HL-60 (cell line): ENCODE results near the gene CCDC179.

Source experiments
- DNase-seq, 2 experiments: peaks; one replicate each; pipeline ENCODE4 v3.0.0-alpha.2; 2010 to 2020; ENCODE audit warnings: low read depth in 1 of 2, low spot score in 1 of 2
- H3K27ac ChIP-seq: fragments of 250-450 bp; sonication (Bioruptor Pico); replicated peaks from 2 replicates; pipeline ENCODE4 v1.5.1; 2020; ENCODE audit warnings: mild to moderate bottlenecking, moderate library complexity
- H3K27me3 ChIP-seq: fragments of 250-450 bp; sonication (Bioruptor Pico); 2 replicates; pipeline ENCODE4 v1.5.1; 2021; ENCODE audit warnings: mild to moderate bottlenecking, moderate library complexity; ENCODE audit not compliant: insufficient read depth, poor library complexity, severe bottlenecking
- H3K4me3 ChIP-seq: replicated peaks from 2 replicates; pipeline ENCODE4 v1.5.1; 2011; ENCODE audit warnings: mild to moderate bottlenecking, control low read depth, low read length; ENCODE audit not compliant: insufficient read depth
- GABPA ChIP-seq: IDR thresholded peaks from 2 replicates; pipeline ENCODE4 v1.6.1; 2012; ENCODE audit warnings: low read depth
- POLR2AphosphoS5 ChIP-seq: IDR thresholded peaks from 2 replicates; pipeline ENCODE4 v1.6.1; 2012; ENCODE audit warnings: low read depth
- SPI1 ChIP-seq: IDR thresholded peaks from 2 replicates; pipeline ENCODE4 v1.6.1; 2012; ENCODE audit warnings: low read depth, mild to moderate bottlenecking, borderline replicate concordance
- TF ChIP-seq, protein P1 (sequence below): IDR thresholded peaks from 2 replicates; pipeline ENCODE4 v1.6.1; 2012; ENCODE audit warnings: low read depth; ENCODE audit not compliant: insufficient replicate concordance
- TF ChIP-seq, protein P2 (sequence below): IDR thresholded peaks from one replicate; pipeline ENCODE4 v1.5.1; 2011; ENCODE audit warnings: low read length, control low read depth, inconsistent platforms; ENCODE audit not compliant: insufficient read depth

CCDC179 gene

DNA sequence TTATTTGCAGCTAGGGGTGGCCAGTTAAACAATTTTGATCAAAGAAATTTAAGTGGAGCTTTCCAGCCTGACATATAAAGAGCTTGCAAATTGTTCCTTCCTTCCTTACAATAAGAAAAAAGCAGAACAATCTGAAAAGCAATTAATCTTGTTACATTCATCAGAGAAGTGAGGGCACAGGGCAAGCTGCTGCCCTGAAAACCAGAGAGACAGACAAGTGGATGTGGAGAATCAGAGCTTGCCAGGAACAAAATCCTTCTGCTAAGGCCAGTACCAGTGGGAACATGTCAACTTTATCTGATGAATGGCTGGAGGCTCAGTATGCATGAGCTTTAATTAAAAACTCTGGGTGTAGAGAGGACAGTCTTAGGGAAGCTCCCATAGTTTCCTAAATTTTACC lies 8.8 kb downstream of the CCDC179 start:
- Histone ChIP-seq H3K27ac (no peak overlapping the region), H3K4me3 (no peak overlapping the region), H3K27me3 (no peaks in the 10 kb centered on the region)
- TF ChIP-seq POLR2AphosphoS5 (no peak), SPI1 (no peak), GABPA (no peak)
- TF ChIP-seq, protein P1, sequence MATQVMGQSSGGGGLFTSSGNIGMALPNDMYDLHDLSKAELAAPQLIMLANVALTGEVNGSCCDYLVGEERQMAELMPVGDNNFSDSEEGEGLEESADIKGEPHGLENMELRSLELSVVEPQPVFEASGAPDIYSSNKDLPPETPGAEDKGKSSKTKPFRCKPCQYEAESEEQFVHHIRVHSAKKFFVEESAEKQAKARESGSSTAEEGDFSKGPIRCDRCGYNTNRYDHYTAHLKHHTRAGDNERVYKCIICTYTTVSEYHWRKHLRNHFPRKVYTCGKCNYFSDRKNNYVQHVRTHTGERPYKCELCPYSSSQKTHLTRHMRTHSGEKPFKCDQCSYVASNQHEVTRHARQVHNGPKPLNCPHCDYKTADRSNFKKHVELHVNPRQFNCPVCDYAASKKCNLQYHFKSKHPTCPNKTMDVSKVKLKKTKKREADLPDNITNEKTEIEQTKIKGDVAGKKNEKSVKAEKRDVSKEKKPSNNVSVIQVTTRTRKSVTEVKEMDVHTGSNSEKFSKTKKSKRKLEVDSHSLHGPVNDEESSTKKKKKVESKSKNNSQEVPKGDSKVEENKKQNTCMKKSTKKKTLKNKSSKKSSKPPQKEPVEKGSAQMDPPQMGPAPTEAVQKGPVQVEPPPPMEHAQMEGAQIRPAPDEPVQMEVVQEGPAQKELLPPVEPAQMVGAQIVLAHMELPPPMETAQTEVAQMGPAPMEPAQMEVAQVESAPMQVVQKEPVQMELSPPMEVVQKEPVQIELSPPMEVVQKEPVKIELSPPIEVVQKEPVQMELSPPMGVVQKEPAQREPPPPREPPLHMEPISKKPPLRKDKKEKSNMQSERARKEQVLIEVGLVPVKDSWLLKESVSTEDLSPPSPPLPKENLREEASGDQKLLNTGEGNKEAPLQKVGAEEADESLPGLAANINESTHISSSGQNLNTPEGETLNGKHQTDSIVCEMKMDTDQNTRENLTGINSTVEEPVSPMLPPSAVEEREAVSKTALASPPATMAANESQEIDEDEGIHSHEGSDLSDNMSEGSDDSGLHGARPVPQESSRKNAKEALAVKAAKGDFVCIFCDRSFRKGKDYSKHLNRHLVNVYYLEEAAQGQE = no peak
- TF ChIP-seq, protein P2, sequence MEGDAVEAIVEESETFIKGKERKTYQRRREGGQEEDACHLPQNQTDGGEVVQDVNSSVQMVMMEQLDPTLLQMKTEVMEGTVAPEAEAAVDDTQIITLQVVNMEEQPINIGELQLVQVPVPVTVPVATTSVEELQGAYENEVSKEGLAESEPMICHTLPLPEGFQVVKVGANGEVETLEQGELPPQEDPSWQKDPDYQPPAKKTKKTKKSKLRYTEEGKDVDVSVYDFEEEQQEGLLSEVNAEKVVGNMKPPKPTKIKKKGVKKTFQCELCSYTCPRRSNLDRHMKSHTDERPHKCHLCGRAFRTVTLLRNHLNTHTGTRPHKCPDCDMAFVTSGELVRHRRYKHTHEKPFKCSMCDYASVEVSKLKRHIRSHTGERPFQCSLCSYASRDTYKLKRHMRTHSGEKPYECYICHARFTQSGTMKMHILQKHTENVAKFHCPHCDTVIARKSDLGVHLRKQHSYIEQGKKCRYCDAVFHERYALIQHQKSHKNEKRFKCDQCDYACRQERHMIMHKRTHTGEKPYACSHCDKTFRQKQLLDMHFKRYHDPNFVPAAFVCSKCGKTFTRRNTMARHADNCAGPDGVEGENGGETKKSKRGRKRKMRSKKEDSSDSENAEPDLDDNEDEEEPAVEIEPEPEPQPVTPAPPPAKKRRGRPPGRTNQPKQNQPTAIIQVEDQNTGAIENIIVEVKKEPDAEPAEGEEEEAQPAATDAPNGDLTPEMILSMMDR = no peak
- DNase-seq = no peak

DNA sequence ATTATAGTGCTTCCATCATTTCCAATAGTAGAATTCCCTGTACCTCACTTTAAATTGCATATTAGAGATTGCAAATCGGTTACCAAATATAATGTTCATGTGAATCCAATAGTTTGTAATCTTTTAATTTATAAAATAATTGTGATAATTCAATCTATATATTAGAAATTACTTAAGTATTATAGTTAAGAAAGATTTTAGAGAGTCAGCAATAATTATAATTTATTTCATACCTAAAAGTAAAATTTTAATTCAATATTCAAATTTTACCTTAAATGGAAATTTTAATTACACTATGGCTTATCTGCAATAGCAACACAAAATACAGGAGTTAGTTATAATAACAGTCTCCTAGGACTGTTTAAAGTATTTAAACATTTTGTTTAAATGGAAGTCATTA lies 13.5 kb downstream of the CCDC179 start:
- DNase-seq = no peak
- no peak for TF ChIP-seq SPI1
- TF ChIP-seq, protein P2 = no peak
- TF ChIP-seq POLR2AphosphoS5 = no peak
- TF ChIP-seq GABPA = no peak
- TF ChIP-seq, protein P1 = no peak

DNA sequence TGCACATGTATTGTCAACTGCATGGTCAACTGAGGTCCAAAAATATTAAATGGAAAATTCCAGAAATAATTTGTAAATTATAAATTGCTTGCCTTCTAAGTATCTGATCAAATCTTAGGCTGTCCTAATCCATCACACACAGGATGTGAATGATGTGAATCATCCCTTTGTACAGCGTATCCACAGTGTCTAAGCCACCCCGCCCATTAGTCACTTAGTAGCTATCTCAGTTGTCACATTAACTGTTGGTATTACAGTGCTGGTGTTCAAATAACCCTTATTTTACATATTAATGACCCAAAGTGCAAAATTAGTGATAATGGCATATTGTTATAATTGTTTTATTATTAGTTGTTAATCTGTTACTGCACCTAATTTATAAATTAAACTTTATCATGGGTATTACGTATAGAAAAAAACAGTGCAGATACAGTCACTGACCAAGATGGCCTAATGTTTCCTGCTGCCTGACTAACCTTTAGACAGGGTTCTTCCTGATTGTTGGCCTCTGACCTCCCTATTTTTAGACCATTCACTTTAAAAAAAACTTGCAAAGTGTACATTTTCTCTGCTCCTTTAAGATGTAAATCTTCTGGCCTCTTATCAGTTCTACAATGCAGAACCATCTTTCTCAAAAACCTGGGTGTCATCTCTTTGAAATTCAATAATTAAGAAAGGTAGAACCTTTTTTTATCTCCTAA lies 27.8 kb downstream of the CCDC179 start:
- no peaks in the 10 kb centered on the region for H3K27me3 ChIP-seq
- no peak overlapping the region for H3K27ac ChIP-seq
- H3K4me3 ChIP-seq = no peak overlapping the region
- no peak for TF ChIP-seq POLR2AphosphoS5
- DNase-seq = no peak

More for the DNA sequence above, 13.5 kb downstream of the CCDC179 start:
- Histone ChIP-seq H3K27ac (no peak overlapping the region), H3K27me3 (no peaks in the 10 kb centered on the region), H3K4me3 (no peak overlapping the region)

DNA sequence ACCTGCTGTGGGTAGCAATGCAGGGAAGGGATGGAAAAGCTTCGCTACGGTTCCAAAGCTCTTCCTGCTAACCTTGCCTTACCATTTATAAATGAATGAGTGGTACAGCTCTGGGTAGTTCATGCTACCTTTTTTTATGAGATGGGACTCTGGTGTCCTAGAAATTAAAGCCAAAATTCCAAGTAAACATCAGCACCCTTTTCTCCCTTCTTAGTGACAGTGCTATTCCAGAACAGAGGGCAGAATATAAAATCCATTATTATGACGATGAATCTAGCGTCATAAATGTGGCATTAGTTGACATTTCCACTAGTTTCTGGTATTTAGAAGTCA lies 30.2 kb downstream of the CCDC179 start:
- Histone ChIP-seq H3K4me3 (peak overlapping the region; percentile 77), H3K27me3 (no peaks in the 10 kb centered on the region), H3K27ac (no peak overlapping the region)
- TF ChIP-seq, protein P1 = no peak
- TF ChIP-seq SPI1 = no peak
- TF ChIP-seq, protein P2 = no peak
- no peak for TF ChIP-seq GABPA
- no peak for TF ChIP-seq POLR2AphosphoS5
- DNase-seq = no peak
